ENCODE measurements around the gene TRIM29.

DNA sequence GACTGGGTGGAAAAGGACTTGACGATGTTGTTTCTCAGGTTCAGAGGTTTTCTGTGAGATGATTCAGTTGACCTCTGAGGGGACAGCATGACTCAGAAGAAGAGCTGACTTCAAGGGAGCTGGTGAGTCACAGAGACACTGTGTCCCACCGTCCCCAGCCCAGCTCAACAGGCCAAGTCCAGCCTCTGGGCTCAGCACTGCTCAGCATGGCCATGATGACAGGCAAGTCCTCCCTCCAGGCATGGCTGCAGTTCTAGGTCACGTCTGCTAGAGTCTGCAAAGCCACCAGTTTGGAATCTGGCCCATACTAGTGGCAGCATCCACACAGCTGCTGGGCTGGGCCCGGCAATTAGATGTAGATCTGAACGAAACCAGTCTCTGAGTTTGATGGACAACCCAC, 12.9 kb downstream of the TRIM29 start:
- TF ChIP-seq POLR2AphosphoS5 (IDR thresholded peaks at IDR 0.05) (no peak), POLR2A (IDR thresholded peaks at IDR 0.05) (no peak), EP300 (IDR thresholded peaks at IDR 0.05) (no peak)
- TF ChIP-seq, protein P1, sequence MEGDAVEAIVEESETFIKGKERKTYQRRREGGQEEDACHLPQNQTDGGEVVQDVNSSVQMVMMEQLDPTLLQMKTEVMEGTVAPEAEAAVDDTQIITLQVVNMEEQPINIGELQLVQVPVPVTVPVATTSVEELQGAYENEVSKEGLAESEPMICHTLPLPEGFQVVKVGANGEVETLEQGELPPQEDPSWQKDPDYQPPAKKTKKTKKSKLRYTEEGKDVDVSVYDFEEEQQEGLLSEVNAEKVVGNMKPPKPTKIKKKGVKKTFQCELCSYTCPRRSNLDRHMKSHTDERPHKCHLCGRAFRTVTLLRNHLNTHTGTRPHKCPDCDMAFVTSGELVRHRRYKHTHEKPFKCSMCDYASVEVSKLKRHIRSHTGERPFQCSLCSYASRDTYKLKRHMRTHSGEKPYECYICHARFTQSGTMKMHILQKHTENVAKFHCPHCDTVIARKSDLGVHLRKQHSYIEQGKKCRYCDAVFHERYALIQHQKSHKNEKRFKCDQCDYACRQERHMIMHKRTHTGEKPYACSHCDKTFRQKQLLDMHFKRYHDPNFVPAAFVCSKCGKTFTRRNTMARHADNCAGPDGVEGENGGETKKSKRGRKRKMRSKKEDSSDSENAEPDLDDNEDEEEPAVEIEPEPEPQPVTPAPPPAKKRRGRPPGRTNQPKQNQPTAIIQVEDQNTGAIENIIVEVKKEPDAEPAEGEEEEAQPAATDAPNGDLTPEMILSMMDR (IDR thresholded peaks at IDR 0.05) = no peak
